GM21360 (cell line): ENCODE results near the gene AP3B1.
A peak's percentile ranks its signal among the peaks of the same experiment; 100 is the strongest.
"Not testable (repeated sequence)": the region's sequence is repeated elsewhere in the genome, so short reads cannot be mapped to it uniquely, and the experiment has no call there.

Experiments
- ATAC-seq: cut with Tn5 transposase; IDR thresholded peaks from one replicate; pipeline ENCODE4 v1.9.1; 2021; ENCODE audit warnings: mild to moderate bottlenecking, moderate library complexity; ENCODE audit not compliant: unreplicated experiment

Gene AP3B1

GRCh38 chr5:78251663-78252284 is 42.7 kb downstream of the AP3B1 start:
- ATAC-seq = no peak

GRCh38 chr5:78245136-78245535 is 49.4 kb downstream of the AP3B1 start:
- ATAC-seq = no peak

- no peak for ATAC-seq
Observed at GRCh38 chr5:78243639-78244038, 50.9 kb downstream of the AP3B1 start.

GRCh38 chr5:78243091-78243490 is 51.4 kb downstream of the AP3B1 start:
- no peak for ATAC-seq

- no peak for ATAC-seq
Observed at GRCh38 chr5:78242001-78242400, 52.5 kb downstream of the AP3B1 start.

GRCh38 chr5:78237911-78238310 is 56.6 kb downstream of the AP3B1 start:
- no peak for ATAC-seq

- no peak for ATAC-seq
Observed at GRCh38 chr5:78236046-78236445, 58.5 kb downstream of the AP3B1 start.

GRCh38 chr5:78235289-78235688 is 59.2 kb downstream of the AP3B1 start:
- ATAC-seq = no peak

GRCh38 chr5:78234804-78235203 is 59.7 kb downstream of the AP3B1 start:
- no peak for ATAC-seq

- ATAC-seq = no peak
Observed at GRCh38 chr5:78232163-78232562, 62.3 kb downstream of the AP3B1 start.

GRCh38 chr5:78224358-78224757 is 70.1 kb downstream of the AP3B1 start:
- ATAC-seq = no peak

- peak; percentile 99 for ATAC-seq
Observed at GRCh38 chr5:78221964-78222451, 72.5 kb downstream of the AP3B1 start.

GRCh38 chr5:78221467-78221866 is 73.0 kb downstream of the AP3B1 start:
- no peak for ATAC-seq

GRCh38 chr5:78215972-78216371 is 78.5 kb downstream of the AP3B1 start:
- ATAC-seq = no peak

- no peak for ATAC-seq
Observed at GRCh38 chr5:78215565-78215964, 78.9 kb downstream of the AP3B1 start.

- ATAC-seq = no peak
Observed at GRCh38 chr5:78213799-78214198, 80.7 kb downstream of the AP3B1 start.

GRCh38 chr5:78211052-78211451 is 83.4 kb downstream of the AP3B1 start:
- ATAC-seq = no peak

GRCh38 chr5:78204241-78204640 is 90.3 kb downstream of the AP3B1 start:
- ATAC-seq = no peak

- ATAC-seq = no peak
Observed at GRCh38 chr5:78203815-78204214, 90.7 kb downstream of the AP3B1 start.

GRCh38 chr5:78190402-78190801 is 104.1 kb downstream of the AP3B1 start:
- no peak for ATAC-seq

GRCh38 chr5:78188681-78189080 is 105.8 kb downstream of the AP3B1 start:
- ATAC-seq = not testable (repeated sequence)

- ATAC-seq = no peak
Observed at GRCh38 chr5:78187172-78187571, 107.3 kb downstream of the AP3B1 start.

GRCh38 chr5:78182838-78183237 is 111.7 kb downstream of the AP3B1 start:
- ATAC-seq = no peak
